ENCODE data around the gene BCL11B. TPM values are rescaled to one million over a fixed set of nuclear protein-coding genes. Genes with fewer than 3 reads are reported as not detected.

The BCL11B gene
- total and polyA plus RNA-seq, 4 donors: 0.04 to 0.42 (median 0.16) TPM

- DNase-seq (ENCODE audit: low spot score): no peak
- no peaks in the 10 kb centered on the region for H3K27me3 ChIP-seq (ENCODE audit: control insufficient read depth in 4 of 4, insufficient read depth in 4 of 4, low read length in 3 of 4)
- H3K27ac ChIP-seq (ENCODE audit: low read depth in 1 of 2, low read length in 2 of 2): no peak overlapping the region
- WGBS: 93% methylated on average over 1 of the region's 1 CpG
- peaks cover 5 to 19% (median 18%) of the 10 kb centered on the region in 4 donors for H3K4me1 ChIP-seq (ENCODE audit: control insufficient read depth in 4 of 4, insufficient read depth in 4 of 4, low read length in 3 of 4)
- no peaks in the 10 kb centered on the region for H3K9me3 ChIP-seq (ENCODE audit: control insufficient read depth in 4 of 4, low read length in 3 of 4)
- no peaks in the 10 kb centered on the region for H3K36me3 ChIP-seq (ENCODE audit: control insufficient read depth in 4 of 4, insufficient read depth in 3 of 4, low read depth in 1 of 4, low read length in 3 of 4)
- TF ChIP-seq ATF3 (IDR thresholded peaks at IDR 0.05) (no peak), SP1 (IDR thresholded peaks at IDR 0.05) (no peak), FOXA1 (IDR thresholded peaks at IDR 0.05) (no peak), RAD21 (IDR thresholded peaks at IDR 0.05) (no peak), JUND (IDR thresholded peaks at IDR 0.05) (no peak), HNF4A (conservative IDR thresholded peaks at IDR 0.05) (no peak), GABPA (IDR thresholded peaks at IDR 0.05 in 1 of 2, conservative IDR thresholded peaks at IDR 0.05 in 1 of 2) (no peak), RXRA (IDR thresholded peaks at IDR 0.05) (no peak), NR2F2 (IDR thresholded peaks at IDR 0.05) (no peak)
- TF ChIP-seq, protein P1, sequence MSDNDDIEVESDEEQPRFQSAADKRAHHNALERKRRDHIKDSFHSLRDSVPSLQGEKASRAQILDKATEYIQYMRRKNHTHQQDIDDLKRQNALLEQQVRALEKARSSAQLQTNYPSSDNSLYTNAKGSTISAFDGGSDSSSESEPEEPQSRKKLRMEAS (IDR thresholded peaks at IDR 0.05): no peak
- TF ChIP-seq, protein P2, sequence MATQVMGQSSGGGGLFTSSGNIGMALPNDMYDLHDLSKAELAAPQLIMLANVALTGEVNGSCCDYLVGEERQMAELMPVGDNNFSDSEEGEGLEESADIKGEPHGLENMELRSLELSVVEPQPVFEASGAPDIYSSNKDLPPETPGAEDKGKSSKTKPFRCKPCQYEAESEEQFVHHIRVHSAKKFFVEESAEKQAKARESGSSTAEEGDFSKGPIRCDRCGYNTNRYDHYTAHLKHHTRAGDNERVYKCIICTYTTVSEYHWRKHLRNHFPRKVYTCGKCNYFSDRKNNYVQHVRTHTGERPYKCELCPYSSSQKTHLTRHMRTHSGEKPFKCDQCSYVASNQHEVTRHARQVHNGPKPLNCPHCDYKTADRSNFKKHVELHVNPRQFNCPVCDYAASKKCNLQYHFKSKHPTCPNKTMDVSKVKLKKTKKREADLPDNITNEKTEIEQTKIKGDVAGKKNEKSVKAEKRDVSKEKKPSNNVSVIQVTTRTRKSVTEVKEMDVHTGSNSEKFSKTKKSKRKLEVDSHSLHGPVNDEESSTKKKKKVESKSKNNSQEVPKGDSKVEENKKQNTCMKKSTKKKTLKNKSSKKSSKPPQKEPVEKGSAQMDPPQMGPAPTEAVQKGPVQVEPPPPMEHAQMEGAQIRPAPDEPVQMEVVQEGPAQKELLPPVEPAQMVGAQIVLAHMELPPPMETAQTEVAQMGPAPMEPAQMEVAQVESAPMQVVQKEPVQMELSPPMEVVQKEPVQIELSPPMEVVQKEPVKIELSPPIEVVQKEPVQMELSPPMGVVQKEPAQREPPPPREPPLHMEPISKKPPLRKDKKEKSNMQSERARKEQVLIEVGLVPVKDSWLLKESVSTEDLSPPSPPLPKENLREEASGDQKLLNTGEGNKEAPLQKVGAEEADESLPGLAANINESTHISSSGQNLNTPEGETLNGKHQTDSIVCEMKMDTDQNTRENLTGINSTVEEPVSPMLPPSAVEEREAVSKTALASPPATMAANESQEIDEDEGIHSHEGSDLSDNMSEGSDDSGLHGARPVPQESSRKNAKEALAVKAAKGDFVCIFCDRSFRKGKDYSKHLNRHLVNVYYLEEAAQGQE (IDR thresholded peaks at IDR 0.05): no peak
- TF ChIP-seq, protein P3, sequence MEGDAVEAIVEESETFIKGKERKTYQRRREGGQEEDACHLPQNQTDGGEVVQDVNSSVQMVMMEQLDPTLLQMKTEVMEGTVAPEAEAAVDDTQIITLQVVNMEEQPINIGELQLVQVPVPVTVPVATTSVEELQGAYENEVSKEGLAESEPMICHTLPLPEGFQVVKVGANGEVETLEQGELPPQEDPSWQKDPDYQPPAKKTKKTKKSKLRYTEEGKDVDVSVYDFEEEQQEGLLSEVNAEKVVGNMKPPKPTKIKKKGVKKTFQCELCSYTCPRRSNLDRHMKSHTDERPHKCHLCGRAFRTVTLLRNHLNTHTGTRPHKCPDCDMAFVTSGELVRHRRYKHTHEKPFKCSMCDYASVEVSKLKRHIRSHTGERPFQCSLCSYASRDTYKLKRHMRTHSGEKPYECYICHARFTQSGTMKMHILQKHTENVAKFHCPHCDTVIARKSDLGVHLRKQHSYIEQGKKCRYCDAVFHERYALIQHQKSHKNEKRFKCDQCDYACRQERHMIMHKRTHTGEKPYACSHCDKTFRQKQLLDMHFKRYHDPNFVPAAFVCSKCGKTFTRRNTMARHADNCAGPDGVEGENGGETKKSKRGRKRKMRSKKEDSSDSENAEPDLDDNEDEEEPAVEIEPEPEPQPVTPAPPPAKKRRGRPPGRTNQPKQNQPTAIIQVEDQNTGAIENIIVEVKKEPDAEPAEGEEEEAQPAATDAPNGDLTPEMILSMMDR (IDR thresholded peaks at IDR 0.05; ENCODE audit: low read depth, low read length, missing input control): no peak
- no peak overlapping the region for H3K4me3 ChIP-seq (ENCODE audit: low read depth in 1 of 3, low read length in 3 of 3)
- no peak overlapping the region for H3K9ac ChIP-seq (ENCODE audit: low read depth in 1 of 2, low read length in 2 of 2)
These were observed 41.2 kb upstream of the BCL11B start for GRCh38 chr14:99313234-99313633.

- TF ChIP-seq NR2F2 (IDR thresholded peaks at IDR 0.05) (no peak), FOXA1 (IDR thresholded peaks at IDR 0.05) (no peak), HNF4A (conservative IDR thresholded peaks at IDR 0.05) (no peak)
- 97% methylated on average over 7 of the region's 7 CpGs for WGBS
- Histone ChIP-seq H3K27ac (ENCODE audit: low read depth in 1 of 2, low read length in 2 of 2) (no peak overlapping the region), H3K4me1 (ENCODE audit: control insufficient read depth in 4 of 4, insufficient read depth in 4 of 4, low read length in 3 of 4) (peaks cover 5 to 14% (median 12%) of the 10 kb centered on the region in 4 donors), H3K9ac (ENCODE audit: low read depth in 1 of 2, low read length in 2 of 2) (no peak overlapping the region), H3K36me3 (ENCODE audit: control insufficient read depth in 4 of 4, insufficient read depth in 3 of 4, low read depth in 1 of 4, low read length in 3 of 4) (no peaks in the 10 kb centered on the region), H3K4me3 (ENCODE audit: low read depth in 1 of 3, low read length in 3 of 3) (no peak overlapping the region), H3K9me3 (ENCODE audit: control insufficient read depth in 4 of 4, low read length in 3 of 4) (no peaks in the 10 kb centered on the region), H3K27me3 (ENCODE audit: control insufficient read depth in 4 of 4, insufficient read depth in 4 of 4, low read length in 3 of 4) (no peaks in the 10 kb centered on the region)
- DNase-seq (ENCODE audit: low spot score): no peak
These were observed 40.1 kb upstream of the BCL11B start for GRCh38 chr14:99312106-99312505.

Data from liver (tissue), 9 donors.